ENCODE measurements around the gene H3-3A.
A peak's percentile ranks its signal among the peaks of the same experiment; 100 is the strongest.

Gene H3-3A

DNA sequence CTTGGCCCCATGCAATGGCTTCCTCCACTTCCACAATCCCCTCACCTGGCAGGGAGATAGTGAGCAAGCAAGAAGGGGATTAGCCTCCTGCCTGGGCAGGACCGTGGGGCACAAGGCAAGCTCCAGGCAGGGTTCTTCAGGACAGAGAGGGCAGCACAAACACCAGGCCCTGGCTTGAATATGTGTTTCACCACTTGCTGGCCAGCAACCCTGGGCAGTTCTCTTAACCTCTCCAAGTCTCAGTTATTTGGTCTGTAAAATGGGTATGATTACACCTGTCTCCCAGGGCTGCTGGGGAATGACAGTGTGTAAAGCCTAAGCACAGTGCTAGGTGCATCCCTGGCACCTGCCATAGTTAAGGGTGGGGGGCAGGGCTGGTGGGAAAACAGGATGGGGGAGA, 31.9 kb downstream of the H3-3A start:
- no peak overlapping the region for H3K4me3 ChIP-seq (ENCODE audit: low read depth, low read length)
- TF ChIP-seq, protein P1, sequence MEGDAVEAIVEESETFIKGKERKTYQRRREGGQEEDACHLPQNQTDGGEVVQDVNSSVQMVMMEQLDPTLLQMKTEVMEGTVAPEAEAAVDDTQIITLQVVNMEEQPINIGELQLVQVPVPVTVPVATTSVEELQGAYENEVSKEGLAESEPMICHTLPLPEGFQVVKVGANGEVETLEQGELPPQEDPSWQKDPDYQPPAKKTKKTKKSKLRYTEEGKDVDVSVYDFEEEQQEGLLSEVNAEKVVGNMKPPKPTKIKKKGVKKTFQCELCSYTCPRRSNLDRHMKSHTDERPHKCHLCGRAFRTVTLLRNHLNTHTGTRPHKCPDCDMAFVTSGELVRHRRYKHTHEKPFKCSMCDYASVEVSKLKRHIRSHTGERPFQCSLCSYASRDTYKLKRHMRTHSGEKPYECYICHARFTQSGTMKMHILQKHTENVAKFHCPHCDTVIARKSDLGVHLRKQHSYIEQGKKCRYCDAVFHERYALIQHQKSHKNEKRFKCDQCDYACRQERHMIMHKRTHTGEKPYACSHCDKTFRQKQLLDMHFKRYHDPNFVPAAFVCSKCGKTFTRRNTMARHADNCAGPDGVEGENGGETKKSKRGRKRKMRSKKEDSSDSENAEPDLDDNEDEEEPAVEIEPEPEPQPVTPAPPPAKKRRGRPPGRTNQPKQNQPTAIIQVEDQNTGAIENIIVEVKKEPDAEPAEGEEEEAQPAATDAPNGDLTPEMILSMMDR (IDR thresholded peaks at IDR 0.05; ENCODE audit: low read depth, low read length) = no peak

DNA sequence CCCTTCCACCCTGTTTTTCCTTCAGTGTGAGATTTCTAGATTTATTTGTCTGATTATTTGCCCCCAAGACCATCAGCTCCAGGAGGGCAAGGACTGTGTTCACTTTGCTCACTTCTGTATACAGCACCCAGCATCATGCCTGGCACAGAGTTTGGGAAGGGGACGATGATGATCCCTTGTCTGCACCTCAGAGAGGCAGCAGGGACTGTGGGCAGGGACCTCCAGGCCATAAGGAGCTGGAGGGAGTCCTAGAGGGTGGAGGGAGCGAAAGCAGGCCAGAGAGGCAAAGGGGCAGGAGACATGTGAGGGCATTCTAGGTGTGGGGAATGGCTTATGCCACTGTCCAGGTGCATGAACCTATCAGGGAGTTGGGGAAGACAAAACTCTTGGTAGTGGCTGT, 32.8 kb downstream of the H3-3A start:
- H3K4me3 ChIP-seq (ENCODE audit: low read depth, low read length) = no peak overlapping the region
- TF ChIP-seq, protein P1 (IDR thresholded peaks at IDR 0.05; ENCODE audit: low read depth, low read length) = no peak

DNA sequence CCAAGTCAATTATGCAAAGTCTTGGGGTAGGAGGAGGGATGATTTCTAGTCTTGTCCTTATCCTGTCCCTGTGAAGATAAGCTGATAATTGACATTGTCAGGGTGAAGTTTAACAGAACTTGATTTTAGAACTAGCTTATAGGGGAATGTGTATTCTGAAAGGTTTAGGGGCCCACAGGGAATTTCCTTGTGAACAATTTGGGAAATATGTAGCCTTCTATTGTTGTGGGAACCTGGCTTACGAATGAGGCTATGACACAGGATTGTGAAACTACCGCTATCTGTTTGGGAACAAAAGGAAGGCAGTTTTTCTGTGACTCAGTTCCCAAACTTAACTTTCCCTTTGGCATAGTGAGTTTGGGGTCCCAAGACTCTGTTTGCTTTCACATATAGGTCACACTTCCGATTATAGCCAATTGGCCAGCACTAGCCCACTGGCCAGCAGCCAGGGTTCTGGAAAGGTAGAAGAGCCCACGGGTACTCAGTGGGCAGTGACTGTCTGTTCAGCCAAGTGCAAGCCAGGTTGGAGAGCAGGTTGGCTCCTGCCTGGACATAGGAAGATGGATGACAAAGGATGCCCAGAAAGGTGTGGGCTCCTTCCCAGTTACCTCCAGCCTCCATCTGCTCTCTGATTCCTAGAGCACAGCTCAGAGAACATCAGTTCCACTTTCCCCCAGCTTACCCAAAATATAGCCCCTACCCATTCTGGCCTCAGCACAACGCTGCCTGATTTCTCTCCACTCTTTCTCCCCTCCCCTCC, 35.5 kb downstream of the H3-3A start:
- TF ChIP-seq, protein P1 (IDR thresholded peaks at IDR 0.05; ENCODE audit: low read depth, low read length) = no peak
- H3K4me3 ChIP-seq (ENCODE audit: low read depth, low read length) = no peak overlapping the region

DNA sequence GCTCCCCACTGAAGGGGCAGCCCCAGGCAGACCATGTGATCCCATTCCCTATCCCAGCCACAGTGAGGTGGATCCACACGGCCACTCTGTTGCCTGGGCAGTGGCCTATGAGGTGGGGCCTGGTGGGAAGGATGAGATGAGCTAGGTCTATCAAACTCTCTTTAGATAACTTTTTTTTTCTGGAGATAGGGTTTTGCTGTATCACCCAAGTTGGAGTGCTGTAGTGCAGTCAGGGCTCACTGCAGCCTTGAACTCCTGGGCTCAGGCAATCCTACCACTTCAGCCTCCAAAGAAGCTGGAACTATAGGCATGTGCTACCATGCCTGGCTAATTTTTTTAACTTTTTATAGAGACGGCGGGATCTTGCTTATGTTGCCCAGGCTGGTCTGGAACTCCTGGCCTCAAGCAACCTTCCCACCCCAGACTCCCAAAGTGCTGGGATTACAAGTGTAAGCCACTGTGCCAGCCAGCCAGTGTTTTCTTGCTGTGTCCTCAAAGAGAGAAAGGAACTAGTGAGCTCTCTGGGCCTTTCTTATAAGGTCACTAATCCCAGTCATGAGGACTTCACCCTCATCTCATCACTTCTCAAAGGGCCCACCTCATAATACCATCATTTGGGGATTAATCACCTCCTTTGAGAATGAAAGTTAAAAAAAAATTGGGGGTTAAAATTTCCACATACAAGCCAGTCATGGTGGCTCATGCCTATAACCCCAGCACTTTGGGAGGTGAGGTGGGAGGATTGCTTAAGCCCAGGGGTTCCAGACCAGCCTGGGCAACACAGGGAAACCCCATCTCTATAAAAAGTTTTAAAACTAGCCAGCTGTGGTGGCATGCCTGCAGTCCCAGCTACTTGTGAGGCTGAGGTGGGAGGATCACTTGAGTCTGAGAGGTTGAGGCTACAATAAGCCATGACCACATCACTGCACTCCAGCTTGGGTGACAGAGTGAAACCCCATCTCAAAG, 36.6 kb downstream of the H3-3A start:
- H3K4me3 ChIP-seq (ENCODE audit: low read depth, low read length) = no peak overlapping the region
- TF ChIP-seq, protein P1 (IDR thresholded peaks at IDR 0.05; ENCODE audit: low read depth, low read length) = no peak

DNA sequence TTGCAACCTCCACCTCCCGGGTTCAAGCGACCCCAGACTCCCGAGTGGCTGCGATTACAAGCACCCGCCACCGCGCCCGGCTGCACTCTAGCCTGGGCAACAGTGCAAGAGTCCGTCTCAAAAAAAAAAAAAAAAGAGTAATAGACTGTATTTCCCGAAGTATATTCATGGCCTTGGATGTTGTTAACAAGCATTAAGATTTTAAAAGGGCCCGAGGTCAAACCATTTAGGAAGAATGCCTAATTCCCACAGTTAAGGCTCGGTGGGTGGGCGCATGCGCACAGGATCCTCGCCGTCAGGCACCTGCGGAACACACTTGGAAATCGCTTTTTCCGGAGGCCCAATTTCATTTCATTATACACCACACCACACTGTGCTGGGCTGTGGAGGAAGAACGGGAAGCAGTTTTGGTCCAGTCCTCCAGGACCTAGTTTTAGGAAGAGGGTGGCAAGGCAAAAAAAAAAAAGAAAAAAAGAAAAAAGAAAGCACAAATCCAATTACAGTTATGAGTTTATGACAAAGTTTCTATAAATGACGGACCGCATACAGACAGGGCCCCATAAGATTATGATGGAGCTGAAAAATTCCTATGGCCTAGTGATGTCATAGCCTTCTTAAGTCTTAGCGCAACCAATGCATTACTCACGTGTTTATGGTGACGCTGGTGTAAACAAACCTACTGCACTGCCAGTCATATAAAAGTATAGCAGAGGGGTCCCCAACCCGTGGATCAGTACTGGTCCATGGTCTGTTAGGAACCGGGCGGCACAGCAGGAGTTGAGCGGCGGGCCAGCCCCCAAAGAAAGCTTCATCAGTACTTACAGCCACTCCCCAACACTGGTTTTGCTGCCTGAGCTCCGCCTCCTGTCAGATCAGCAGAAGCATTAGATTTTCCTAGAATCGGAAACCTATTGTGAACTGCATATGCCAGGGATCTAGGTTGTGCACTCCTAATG, 38.2 kb downstream of the H3-3A start:
- peak overlapping the region; percentile 50 for H3K4me3 ChIP-seq (ENCODE audit: low read depth, low read length)
- TF ChIP-seq, protein P1 (IDR thresholded peaks at IDR 0.05; ENCODE audit: low read depth, low read length) = no peak

DNA sequence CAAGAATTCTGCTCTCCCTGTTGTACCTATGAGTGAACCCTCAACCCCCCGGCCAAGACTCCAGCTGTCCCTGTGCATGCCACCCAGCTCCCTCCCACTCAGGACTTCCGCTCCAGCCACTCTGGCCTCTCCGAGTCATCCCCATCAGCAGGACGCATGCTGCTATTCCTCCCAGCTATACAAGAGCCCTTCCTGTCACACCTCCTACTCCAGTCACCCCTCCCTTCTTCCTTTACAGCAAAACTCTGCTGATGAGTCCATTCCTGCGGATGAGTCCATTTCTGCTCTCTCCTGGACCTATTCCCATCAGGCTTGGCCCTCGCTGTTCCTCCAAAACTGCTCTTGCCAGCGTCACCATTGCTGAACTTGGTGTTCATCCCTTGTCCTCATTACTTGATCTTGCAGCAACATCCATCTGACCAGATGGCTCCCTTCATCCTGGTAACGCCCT, 42.2 kb downstream of the H3-3A start:
- H3K4me3 ChIP-seq (ENCODE audit: low read depth, low read length) = no peak overlapping the region
- TF ChIP-seq, protein P1 (IDR thresholded peaks at IDR 0.05; ENCODE audit: low read depth, low read length) = no peak
